HG02763 (cell line): ENCODE results near the gene HCFC1.

Experiments used
- ATAC-seq: cut with Tn5 transposase; IDR thresholded peaks from one replicate; pipeline ENCODE4 v1.9.1; 2021; ENCODE audit warnings: mild to moderate bottlenecking, moderate library complexity; ENCODE audit not compliant: unreplicated experiment

Gene HCFC1

DNA sequence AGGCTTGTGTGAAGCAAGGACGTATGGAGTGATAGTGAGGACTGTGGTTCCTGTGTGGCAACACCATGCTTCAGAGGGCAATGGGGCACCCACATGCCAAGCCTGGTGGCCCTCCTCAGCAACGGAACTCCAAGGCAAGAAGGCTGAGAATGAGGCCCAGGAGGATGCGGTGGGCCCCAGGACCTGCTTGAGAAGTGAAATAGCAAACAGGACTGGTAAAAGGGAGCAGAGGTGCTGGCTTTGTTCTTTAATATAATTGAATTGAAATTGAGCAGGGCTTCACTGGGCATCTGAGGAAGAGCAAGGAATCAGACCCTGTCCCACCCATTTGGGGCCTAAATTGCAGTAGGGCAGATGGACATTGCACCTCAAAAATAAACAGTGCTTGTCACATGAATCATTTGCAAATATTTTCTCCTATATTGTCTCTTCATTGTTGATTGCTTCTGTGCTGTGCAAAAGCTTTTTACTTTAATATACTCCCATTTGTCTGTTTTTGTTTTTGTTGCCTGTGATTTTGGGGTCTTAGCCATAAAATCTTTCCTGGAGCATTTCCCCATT is 3.2 kb upstream of the HCFC1 start:
- ATAC-seq = no peak

DNA sequence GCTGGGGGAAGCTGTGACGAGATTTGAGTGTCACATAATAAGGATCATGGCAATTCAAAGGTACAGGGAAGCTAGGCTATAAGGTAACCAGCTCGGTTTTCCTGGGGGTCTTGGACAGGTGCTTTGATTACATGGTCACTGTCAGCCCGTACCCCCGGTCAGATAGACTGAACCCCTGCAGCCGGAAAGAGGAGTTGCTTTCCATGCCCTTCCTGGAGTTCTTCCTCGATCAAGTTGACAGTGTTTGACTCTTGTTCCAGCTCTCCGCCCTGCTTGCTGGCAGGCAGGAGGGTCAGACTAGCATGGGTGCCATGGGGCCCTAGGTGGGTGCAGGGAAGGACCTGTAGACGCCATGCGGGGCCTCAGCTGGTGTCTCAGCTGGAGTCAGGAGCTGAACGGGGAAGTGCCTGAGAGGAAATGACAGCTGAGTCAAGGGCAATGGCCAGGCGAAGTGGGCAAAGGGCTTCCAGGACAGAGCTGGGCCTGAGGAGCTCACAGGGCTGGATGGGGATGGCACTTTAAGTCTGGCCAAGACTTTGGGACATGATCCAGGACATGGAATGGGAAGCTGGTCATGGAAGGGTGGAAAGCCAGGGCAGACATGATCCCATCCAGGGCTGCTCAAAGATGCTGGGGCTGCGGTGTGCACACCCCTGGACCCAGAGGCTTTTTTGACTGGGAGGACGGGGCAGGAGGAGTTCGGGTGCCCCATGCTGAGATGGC is 2.5 kb upstream of the HCFC1 start:
- ATAC-seq = no peak

DNA sequence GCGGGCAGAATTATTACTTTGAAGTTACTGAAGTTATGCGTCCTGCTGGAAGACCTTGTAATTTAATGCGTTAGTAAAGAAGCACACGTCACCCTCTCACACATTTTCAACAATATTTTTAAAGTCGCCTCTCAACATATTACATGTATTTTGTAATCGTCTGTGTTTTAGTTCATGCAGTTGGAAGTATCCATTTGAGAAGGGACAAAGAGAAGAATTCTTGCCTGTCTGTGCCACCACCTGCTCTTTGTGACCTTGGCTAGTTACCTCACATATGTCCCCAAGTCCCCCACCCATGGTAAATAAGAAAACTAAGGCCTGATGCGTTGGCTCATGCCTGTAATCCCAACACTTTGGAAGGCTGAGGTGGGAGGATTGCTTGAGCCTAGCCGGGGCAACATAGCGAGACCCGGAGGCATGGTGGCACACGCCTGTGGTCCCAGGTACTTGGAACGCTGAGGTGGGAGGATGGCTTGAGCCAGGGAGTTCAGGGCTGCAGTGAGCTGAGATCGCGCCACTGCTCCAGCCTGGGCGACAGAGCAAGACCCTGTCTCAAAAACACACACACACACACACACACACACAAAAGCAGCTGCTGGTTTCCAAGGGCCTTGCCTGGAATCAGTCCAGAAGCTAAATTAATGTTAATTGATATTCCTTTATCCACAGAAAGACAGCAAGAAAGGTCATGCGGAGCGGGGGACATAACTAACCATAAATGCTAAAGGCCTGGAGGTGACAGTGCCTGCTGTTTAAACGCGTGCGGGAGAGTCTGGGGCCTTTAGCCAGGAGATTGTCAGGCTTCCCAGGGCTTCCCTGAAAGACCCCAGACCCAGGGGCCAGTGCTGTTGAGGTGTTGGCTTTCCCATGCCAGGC is 1.7 kb upstream of the HCFC1 start:
- no peak for ATAC-seq

DNA sequence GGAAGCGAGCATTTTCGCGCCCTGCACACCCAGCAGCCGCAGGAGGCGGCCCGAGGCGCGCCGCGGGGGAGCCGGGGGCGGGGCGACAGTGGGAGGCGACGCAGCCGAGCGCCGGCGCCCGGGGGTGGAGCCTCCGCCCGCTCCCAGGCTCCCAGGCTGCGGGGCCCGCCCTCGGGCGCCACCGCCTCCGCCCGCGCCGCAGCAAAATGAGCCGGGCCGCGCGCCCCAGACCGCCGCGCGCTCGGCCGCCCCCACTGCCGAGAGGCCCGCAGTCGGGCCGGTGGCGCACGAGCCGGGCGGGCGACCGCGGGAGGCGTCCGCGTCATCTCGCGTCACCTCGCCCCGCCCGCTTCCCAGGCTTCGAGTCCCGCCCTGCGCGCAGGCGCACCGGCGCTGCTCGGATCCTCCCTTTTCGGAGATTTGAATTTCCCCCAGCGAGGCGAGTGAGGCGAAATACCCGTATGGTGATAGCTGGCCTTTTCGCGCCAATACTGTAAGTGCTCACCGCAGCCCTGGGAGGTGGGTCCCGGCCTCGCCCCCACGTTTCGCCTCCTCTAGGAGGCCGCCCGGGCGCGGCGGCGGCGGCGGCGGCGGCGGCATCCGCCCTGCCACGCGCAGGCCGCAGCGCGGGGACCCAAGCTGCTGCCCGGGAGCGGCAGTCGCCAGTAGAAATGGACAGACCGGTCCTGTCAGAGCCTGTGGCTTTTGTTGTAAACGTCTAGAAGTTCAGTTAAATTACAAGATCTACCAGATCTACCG is 929 bp upstream of the HCFC1 start, which contains the start of gene TMEM187:
TSS of gene TMEM187 (plus strand) at position 387 of the 759 bp plus-strand sequence. CDS start 9,309 bp downstream, outside the sequence.
- ATAC-seq = peak; percentile 51

DNA sequence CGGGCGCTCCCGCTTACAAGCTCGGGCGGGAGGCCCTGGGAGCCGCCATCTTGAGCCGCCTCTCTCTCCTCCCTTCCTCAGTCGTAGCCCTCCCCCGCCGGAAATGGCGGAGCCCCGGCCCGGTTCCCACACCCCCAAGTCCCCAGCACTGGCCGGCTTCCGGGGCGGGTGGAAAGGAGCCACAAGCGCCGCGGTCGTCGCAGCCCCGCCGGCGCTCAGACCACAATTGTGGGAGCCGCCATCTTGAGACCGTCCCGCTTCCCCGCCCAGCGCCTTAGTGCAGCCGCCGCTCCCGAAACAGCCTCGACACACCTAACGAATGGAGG is 531 bp downstream of the HCFC1 start:
- ATAC-seq = peak; percentile 44

DNA sequence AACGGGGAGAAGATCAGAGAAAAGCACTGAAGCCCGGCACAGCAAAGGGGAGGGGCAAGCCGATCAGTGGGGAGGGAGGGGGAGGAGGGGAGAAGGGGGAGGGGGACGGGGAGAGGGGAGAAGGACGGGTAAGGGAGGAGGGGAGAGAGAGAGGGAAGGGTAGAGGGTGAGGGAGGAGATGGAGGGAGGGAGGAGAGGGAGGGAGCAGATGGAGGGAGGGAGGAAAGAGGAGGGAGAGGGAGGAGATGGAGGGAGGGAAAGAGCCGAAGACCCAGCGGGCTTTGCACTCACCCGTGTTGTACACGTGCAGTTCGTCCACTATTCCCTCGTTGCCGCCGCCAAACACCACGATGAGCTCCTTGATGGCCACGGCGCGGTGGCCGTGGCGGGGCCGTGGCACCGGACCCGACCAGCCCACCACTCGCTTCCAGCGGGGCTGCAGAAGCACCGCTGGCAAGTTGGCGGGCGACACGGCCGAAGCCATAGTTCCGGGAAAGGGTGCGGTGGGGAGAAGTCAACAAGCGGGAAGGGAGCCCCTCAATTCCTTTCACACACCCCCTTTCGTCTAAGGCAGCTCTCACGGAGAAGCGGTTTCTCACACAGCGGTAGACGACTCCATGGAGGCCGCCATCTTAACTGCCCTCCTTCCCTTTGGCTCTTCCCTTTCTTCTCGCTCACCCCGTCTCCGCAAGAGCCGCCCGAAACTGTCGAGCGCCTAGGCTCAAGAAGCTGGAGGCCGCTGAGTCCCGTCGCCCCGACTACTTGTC is 1.1 kb downstream of the HCFC1 start:
- peak; percentile 6 for ATAC-seq

DNA sequence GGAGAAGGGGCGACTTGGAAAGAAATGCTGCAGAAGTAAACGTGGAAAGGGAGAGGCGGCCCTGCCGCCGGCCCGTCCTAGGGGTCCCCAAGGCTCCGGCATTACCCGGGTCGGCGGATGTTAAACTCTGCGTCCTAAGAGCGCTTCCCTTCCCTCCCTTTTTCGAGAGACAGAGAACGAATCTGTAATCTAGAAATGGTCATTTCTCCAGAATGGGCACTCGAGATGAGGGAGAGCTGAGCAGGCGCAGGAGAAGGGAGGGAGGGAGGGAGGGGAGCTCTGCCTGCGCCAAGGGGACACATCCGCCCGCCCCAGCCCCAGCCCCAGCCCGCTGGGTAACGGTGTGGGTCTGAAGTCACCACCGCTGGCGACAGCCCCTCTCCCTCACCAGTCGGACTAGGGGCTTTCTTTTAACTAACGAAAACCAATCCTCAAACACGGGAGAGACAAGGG is 1.7 kb downstream of the HCFC1 start:
- ATAC-seq = no peak

DNA sequence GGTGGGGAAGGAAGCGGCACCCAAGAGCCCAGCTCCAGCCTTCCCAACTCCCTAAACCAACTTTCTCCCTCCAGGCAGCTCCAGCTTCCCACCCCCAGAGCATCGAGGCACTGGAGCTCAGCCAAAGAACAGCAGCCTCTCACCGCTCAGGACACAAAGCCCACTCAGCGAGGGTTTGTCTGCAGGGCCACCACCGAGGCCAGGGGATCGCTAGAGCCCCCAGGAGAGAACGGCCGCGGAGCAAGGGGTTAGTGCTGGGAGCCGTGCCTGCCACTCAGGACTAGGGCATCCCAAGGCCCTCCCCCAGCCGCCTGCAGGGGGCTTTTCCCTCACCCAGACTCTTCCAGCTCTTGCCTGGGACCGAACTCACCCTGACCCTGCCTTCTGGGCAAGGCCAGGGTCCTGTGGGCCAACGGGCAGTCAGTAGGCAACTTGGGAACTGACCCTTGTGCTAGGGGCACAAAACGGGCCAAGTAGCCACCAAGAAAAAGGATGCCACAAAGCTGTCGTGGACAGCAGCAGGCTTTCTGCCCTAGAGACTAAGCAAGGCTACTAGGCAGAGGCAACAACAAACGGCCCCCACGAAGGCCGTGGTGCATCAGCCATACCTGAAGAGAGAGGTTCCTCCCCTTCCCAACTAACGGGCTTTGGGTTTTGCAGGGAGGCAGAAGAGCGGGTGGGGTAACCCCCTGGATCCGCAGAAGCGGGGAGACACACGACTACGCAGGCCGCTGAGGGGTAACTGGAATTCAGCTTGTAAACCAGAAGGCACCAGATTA is 2.3 kb downstream of the HCFC1 start:
- ATAC-seq = no peak

DNA sequence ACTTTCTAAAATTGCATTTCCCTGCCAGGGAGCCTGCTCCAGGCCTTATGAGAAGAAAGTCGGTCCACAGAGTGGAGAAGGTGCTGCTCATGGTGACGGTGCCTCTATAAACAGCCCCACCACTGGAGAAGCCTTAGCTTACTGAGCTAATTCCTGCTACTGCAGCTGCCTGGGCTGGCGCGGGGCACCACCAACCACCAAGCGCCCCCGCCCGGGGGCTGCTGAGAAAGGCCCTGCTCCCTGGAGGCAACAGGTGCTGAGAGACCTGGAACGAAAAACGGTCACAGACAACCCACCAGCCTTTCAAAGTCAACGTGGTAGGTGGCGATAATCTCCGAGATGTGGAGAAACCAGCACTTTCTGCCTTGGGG is 2.9 kb downstream of the HCFC1 start:
- ATAC-seq = no peak

DNA sequence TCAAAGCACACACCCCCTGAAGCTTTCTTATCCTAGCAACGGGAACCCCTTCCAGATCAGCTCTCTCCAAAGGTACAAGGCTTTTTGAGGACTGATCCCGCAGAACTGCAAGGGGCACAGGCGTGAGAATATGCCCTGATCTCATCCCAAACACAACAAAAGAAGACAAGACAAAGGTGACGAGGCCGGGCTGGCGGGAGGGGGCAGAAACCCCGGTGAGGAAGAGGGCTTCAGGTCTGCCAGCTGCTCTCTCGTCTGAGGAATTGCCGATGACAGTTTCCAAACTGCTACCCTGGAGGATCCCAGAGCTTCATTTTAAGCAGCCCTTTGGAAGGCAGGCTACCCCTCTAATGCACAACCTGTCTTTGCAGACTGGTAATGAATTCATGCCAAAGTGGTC is 3.4 kb downstream of the HCFC1 start:
- ATAC-seq = no peak

DNA sequence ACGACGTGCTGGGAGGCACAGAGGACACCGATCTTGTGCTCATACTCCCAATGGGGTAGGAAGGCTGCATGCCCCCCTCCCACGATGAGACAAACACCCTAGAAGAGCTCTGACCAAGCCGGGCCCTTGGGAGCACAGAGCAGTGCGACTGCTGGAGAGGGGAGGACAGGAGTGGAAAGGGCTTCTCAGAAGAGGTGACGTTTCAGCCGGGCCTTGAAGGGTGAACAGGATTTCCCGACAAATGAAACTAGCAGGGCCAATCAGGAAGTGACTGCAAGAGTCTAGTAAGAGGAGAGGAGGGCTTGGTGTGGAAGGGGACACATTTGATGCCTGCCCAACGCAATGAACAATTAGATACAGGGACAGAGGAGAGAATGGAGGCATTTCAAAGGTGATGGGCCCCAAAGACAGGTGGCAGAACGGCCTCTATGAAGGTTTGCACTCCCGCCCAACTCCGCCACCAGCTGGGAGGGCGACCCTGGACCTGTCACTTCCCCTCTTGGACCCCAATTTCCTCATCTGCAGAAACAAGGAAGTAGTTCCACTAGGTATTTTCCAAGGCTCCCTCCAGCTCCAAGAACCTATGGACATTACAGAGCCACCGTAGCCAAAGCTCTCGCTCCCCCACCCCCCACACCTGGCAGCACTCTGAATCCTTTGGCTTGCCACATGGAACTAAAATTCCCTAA is 3.9 kb downstream of the HCFC1 start:
- ATAC-seq = no peak

DNA sequence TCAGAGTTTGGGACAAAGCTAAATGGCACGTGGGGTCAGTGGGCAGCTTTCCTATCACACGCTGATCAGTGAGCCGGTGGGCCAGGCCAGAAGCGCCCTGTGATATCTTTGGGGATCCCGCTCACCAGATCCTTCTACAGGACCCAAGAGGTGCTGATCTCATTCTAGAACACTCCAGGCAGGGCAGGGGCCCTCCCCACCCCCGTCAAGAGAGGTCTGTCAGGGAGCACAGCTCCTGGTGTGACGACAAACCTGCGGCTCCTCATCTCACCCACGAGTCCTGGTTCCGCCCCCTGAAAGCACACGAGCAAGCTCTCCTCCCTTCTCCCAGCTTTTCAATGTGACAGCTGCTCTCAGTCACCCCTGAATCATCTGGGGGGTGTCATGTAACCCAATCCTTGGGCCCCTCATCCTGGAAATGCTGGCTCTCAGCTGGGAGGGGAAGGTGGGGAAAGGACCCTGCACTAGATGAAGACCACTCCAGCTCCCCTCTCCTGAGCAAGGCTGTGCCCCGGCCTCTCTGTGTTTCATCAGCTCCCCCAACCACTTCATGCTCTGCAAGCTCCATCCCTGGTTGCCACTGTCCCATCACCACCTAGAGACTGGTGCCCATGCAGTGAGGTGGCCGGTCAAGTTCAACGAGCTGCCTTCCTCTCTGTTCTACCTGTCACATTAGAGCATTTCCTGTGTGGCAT is 4.6 kb downstream of the HCFC1 start:
- ATAC-seq = no peak

DNA sequence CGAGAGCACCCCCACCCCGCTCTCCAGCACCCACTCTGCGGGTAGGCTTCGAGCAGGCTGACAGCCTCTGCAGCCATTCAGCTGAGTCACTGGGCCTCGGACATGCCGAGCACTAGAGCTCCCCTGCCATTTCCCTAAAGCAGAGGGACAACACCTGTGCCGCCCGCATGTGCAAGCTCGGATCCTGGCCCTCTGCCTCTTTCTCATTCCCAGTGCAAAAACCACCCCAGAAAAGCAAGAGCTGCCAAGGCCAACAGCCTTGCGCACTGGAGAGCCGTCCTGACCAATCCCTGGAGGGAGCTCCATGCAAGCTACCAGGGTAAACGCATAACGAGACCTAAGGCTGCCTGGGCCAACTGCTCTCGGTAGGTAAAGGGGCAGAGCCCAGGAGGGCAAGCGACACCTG is 5.3 kb downstream of the HCFC1 start:
- ATAC-seq = no peak

DNA sequence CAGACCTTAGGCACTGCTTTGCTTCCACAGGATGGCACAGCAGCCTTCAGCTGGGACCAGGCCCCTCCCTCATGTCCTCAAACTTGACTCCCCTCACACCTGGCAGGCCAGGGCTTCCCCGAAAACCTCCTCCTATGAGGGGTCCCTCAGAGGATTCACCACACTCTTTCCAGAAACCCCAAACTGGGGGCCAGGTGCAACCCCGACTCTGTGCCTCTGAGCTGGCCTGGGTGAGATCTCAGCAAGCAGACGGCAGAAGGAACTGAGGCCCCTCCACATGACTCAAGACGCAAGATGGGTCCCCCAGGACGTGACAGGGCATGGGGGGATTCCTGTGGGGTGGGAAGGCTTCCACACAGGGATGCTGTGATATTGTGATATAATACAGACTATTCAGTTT is 6.2 kb downstream of the HCFC1 start:
- ATAC-seq = no peak

DNA sequence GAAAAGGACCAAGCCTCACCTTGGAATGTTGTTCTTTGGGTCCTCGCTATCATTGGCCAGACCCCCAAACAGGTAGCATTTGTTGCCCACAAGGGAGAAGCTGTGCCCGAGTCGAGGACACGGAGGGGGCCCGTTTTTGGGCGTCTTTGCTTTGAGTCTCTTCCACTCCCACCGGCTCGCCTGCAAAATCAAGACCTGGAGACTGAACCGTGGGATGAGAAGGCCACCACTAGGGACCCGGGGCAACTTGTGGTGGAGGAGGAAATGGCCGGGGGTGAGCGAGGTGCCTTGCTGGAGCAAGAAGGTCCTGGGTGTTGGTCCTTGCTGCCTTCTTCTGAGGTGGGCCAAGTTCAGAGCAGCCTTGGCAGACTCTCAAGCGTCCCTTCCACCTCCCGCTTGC is 7.5 kb downstream of the HCFC1 start:
- no peak for ATAC-seq

DNA sequence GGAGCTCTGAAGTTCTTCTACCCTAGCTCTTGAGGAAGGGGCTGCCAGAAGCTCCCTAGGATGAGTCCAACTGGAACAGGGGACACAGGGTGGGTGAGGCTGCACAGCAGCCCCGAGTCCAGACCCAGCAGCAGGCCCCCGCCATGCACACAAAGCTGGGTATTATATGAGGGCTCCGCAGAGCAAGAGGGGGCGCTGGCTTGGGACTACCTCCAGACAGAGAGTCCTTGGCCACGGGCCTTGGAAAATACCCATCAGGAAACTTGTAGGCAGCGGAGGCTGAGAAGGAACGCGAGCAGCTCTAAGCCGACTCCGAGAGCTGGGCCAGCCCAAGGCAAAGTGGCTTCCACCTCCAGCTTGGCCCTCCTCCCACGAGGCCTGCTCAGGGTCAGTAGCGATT is 8.1 kb downstream of the HCFC1 start:
- ATAC-seq = no peak

DNA sequence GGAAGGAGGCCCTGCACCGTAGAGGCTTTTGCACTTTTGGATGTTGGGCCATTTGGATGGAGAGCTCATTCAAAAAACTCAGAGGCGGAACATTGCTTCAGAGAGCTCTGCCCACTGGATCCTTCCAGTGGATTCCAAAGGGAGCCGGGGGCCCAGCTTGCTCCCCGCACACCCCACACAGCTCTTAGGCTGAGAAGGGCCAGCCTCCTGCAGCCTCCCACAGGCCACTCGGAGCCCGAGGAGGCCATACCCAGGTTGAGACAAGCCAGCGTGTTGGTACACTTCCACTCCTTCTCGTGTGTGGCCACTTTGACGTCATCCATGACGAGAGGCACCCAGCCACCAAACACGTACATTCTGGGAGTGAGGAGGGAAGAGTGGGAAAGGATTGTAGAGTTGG is 10.3 kb downstream of the HCFC1 start:
- ATAC-seq = no peak

DNA sequence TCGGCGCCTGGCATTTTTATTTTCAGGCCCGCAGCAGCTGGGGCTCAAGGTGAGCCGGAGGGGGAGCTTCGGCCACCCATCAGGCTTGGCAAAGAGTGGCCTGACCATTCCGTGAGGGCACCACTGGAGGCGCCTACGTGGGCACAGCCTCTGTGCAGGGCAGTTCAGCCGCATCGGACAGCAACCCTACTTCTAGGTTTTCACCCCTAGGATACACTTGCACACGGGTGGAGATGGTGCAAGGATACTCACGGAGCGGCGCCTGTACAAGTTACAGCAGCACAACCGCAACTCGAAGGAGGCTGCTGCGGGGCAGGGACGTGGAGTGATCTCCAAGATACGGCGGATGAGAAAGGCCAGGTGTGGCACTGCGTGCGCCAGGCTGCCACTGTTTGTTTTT is 10.8 kb downstream of the HCFC1 start:
- ATAC-seq = no peak

DNA sequence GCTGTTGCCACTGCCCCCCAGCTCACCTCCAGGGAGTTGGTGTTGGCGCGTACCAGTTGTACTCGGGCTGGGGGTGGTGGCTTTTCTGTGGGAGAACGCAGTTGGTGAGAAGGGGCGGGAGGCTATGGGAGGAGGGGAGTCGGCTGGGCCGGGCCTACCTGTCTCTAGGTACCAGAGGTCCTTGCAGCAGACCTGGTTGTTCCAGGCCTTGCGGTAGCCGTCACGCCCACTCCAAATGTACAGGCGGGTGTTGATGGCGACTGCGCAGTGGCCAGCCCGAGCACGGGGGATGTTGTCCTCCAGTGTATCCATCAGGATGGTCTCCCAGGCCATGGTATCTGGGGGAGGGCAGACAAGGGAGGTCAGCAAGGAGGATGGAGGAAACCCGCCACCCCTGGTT is 11.5 kb downstream of the HCFC1 start:
- ATAC-seq = no peak
